Adrenal gland (tissue), 5 donors: ENCODE data around the gene TULP4.

Experiments
- CTCF ChIP-seq, 6 experiments: fragments of 450-650 bp in 4 of 6; fragments of 200-600 bp in 2 of 6; sonication (generic) in 1 of 6; IDR thresholded peaks; 1 replicate in 5 of 6; 2 replicates in 1 of 6; pipeline versions ENCODE4 v1.5.1 to v1.8.0; 2016 to 2021; ENCODE audit warnings: antibody characterized with exemption in 6 of 6, mild to moderate bottlenecking in 2 of 6, moderate library complexity in 1 of 6
- POLR2A ChIP-seq, 2 donors: fragments of 450-650 bp; IDR thresholded peaks; one replicate each; pipeline ENCODE4 v1.6.1; 2017; ENCODE audit warnings: antibody characterized with exemption in 2 of 2, mild to moderate bottlenecking in 2 of 2, moderate library complexity in 1 of 2
- donor health status: DM: no; HTN: no; CAD: no.

- TF ChIP-seq CTCF (IDR thresholded peaks at IDR 0.05) (no peak), POLR2A (IDR thresholded peaks at IDR 0.05) (no peak)
Observed at GRCh38 chr6:158414851-158415262, 102.6 kb downstream of the TULP4 start.
